Stimulated activated CD8-positive, alpha-beta memory T cell treated with anti-CD3 and anti-CD28 coated beads, Interleukin-4, amount 100 ng/mL, for 4 hours (primary cell): Measurements from ENCODE around the gene APLN.

ENCODE experiments used
- DNase-seq, 2 donors: peaks; one replicate each; pipeline ENCODE4 v3.0.0-alpha.2; 2020; ENCODE audit warnings: low read depth in 2 of 2, low spot score in 1 of 2

The APLN gene

GRCh38 chrX:129654652-129655546 lies at the start of gene APLN:
TSS of gene APLN (minus strand) at chrX:129654956. CDS start at chrX:129654630, 326 bp downstream.
- DNase-seq, result no peak

DNA sequence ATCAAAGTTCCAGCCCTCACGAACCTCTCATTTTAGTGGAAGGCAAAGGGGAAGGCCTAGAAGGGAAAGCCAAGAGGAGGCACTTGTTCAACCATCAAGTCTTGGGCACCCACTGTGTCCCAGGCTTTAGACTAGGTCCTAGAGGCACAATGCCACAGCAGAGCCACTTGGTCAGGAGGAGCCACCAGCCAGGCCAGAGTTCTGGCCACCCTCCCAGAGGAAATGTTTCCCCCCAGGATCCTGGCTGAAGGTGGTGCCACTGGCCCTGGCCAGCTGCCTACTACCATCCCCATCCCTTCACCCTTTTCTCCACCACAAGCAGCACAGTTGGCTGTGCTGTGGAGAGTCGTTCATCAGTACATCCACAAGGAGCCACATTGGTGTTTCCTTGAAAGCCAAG lies 49.7 kb upstream of the APLN start:
- no peak for DNase-seq

- DNase-seq, result no peak
Measured at GRCh38 chrX:129701624-129702069, 46.9 kb upstream of the APLN start.

- no peak for DNase-seq
Measured at GRCh38 chrX:129700536-129700935, 45.8 kb upstream of the APLN start.

DNA sequence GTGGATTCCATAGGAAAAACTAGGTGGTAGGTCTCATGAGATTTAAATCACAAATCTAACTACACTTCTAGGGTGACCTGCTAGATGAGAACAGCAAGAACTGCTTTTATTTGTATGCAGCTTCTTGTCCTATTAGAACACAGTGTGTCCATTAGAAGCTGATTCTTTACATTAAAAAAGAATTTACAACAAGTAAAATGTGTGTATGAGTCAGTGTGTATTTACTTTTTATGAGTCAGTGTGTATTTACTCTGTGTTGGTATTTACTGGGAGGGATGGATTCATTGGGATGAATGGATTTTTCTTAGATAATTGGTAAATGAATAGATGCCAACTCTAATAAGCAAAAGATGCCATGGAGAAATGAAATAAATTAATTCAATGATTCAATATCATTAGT lies 43.4 kb upstream of the APLN start:
- DNase-seq, result no peak

DNA sequence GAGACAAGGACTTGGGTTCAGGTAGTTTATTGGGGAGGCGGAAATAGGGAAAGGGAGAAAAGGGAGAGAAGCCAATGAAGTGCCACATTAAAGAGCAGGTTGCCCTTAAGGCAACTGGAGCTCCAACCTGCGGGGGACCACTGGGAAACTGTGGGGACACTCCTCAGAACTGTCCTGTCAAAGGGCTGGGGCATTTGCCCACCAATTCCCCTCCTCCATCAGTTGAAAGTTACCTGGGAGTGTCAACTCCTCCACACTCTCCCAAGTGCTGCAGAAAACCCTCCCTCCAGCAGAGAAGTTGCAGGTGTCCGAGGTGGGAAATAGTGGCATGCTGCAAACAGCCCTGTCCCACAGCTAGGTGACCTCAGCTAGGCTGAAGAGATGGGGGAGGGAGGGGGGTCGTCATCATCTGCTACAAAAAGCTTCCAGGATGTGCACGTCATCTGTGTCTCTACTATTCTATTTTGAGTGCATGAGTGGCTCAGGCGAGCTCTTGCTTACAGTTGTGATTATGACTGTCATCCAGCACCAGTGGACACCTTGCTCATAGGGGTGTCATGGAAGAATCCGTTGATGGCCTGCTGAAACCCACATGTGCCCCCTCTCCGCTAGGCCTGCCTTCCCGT lies 42.6 kb upstream of the APLN start:
- no peak for DNase-seq

GRCh38 chrX:129696463-129697155 lies 41.9 kb upstream of the APLN start:
- DNase-seq, result no peak

DNA sequence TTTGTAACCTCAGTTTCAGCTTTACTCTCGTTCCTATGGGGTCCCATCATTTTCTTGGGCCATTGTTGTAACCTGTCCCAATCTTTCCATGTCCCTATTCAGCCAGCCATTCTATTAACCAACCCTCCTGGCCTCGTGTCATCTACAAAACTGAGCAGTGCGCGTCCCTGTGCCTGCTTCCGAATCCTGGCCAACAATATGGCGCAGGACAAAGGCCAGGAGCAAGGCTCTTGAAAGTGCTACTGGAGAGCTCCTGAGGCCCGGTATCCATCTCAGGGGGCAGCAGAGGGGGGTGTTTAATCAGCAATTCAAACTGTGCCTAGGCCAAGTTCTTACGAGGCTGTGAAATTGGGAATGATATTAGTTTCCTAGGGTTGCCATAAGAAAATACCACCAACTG lies 41.2 kb upstream of the APLN start:
- no peak for DNase-seq

DNA sequence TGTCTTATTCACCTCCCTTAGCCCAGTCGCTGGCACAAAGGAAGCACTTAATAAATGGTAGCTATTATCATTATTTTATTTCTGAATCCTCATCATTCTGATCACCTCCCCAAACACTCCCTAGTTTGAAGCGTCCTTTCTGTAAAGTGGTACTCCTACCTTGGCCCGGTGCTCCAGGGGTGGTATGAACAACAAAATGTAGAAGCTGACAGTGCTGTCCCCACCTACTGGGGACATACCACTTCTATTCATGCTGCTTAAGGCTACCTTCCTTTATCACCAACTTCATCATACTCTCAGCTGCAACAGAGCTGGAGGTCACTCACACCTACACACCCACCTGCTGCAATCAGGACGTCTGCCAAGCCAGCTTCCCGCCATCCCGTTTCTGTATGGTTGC lies 40.8 kb upstream of the APLN start:
- no peak for DNase-seq

DNA sequence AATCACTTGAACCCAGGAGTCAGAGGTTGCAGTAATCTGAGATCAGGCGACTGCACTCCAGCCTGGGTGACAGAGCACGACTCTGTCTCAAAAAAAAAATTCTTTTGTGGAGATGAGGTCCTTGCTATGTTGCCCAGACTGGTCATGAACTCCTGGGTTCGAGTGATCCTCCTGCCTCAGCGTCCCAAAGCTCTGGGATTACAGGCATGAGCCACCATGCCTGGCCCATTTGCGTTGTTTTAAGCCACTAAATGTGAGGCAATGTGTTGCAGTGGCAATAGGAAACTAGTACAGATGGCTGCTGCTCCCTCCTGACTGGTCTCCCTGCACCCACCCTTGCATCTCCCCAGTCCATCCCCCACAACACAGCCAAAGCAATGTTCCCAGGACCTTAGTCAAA lies 40.0 kb upstream of the APLN start:
- no peak for DNase-seq

DNA sequence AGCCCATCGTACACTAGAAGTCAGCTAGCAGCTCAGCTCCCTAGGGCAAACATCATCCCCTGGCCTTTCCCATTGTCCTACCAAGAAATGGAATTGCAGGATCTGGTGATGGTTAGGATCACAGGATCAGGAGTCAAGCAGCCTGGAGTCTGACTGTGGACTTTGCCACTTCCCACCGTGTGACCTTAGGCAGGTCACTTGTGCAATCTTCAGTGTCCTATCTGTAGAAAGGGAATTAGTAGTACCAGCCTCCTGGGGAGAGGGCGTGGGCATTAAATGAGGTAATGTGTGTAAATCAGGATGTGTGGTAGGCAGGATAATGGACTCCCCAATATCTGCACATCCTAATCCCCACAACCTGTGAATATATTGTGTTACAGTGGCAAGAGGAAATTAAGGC lies 38.6 kb upstream of the APLN start:
- DNase-seq, result no peak

GRCh38 chrX:129690435-129690834 lies 35.7 kb upstream of the APLN start:
- no peak for DNase-seq

DNA sequence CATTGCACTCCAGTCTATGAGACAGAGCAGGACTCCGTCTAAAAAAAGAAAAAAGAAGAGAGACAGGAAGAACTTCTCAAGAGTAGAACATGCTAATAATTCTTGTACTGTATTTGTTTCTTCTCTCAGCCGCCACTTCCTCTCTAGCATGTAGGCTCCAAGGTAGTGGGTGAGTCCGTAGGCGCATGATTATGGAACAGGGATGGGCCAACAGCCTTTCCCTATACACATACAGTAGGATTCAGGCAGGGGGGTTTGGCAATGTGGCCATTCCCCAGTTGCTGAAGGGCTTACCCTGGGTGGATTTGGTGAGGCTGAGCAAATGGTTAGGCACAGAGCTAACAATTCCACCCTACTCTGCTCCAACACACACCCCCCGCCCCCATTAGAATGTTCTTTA lies 35.0 kb upstream of the APLN start:
- DNase-seq, result no peak

- no peak for DNase-seq
Measured at GRCh38 chrX:129688097-129688496, 33.3 kb upstream of the APLN start.

DNA sequence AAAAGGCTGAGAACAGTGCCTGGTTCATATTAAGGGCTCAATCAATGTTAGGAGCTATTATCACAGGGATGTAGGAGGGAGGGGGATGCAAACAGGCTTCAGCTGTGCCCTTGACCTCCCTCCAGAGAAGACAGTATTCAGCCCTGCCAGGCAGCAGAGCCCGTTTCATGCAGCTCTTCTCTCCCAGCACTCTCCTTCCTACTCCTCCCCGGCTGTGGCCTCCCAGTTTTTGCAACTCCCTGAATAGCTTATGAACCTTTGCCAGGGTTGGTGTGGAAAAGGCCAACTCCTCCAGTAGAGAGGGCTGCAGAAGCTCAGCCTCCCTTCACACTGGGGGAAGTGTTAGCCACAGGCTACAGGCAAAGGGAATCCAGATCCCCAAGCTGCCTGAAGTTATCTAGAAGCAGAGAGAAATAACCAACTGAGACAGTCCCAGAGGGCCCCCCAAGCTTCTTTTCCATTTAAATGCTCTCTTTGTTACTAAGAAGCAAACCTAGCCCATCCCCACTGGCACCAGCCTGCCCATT lies 31.7 kb upstream of the APLN start:
- no peak for DNase-seq

- no peak for DNase-seq
Measured at GRCh38 chrX:129682979-129683378, 28.2 kb upstream of the APLN start.

DNA sequence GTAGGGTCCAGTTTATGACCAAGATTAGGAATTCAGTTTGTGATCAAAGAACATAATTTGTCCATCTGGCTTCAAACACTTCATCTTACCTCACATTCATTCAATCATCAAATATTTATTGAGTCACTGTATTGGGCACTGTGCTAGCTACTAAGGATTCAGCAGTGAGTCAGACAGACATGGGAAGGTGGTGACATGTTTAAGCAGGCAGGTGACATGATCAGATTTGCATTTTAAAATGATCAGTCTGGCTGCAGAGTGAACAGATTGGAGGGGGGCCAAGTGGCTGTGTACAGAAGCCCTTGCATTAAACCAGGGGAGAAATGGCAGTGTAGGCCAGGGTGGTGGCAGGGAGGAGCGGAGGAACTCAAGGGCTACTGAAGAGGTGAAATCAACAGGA lies 25.1 kb upstream of the APLN start:
- no peak for DNase-seq

- DNase-seq, result no peak
Measured at GRCh38 chrX:129678614-129679195, 23.9 kb upstream of the APLN start.

DNA sequence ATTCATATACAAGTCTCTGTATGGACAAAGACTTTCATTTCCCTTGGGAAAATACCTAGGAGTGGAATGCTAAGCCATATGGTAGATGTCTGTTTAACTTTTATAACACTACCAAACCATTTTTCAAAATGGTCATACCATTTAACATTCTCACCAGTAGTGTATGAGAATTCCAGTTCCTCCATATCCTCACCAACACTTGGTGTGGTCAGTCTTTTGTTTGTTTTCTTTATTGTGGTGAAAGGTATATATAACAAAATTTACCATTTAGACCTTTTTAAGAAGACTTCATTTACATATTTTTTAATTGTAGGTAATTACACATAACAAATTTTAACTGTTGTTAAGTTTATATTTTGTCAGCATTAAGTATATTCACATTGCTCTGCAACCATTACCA lies 12.7 kb upstream of the APLN start:
- DNase-seq, result no peak

DNA sequence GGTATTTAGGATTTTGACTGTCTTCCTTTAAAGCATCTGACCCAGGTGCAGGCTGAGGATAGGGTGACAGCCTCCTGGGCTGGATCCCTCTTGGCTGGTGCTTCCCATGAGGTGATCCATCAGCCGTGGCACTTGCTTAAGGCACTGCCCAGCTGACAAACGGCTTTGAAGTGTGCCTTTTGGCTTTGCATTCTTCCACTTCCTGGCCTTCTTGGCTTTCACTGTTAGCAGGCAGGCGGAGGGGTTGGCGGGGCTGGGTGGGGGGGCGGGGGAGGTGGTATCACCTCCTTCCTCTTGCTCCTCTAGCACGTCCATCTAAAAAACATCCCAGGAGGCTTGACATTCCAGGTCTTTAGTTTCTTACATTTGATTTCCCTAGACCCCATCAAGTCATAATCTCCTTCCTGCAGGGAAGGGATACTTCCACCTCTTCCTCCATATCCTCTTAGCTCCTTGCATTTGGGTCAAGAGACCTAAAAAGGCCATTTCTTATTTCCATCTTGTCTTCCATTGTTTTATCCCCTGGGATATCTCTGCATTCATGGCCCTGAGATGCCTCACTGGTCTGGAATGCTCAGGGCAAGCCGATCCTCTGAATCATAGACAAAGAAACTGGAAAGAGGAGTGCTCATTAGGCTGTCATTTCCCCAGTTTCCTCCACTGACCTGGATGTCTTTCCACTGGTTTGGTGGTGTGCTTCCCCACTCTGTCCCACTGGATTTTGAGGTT lies 11.3 kb upstream of the APLN start:
- no peak for DNase-seq

- DNase-seq, result no peak
Measured at GRCh38 chrX:129663171-129663570, 8.4 kb upstream of the APLN start.
